ENCODE measurements around the gene HNRNPU.

The HNRNPU gene

DNA sequence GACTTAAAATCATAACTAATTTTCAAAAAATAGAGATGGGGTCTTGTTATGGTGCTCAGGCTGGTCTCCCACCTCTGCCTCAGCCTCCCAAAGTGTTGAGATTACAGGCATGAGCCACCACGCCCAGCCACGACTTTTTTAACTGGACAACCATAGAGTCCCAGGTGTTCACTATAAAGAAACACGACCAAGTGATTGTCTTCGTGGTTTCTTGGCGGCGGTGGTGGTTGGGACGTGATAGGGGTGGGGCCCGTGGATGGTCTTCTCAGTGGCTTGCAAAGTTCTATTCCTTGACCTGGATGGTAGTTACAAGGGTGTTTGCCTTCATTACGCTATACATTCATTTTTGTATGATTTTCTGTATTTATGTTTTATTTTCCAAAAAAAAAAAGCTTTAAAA, 63.5 kb downstream of the HNRNPU start:
- no peak for DNase-seq
